OCI-LY3 (cell line): Measurements from ENCODE around the gene GNE.

ENCODE experiments used
- EZH2phosphoT487 ChIP-seq: fragments of 200-600 bp; shearing (Covaris generic); IDR thresholded peaks from 2 replicates; pipeline ENCODE4 v1.6.1; 2018; ENCODE audit warnings: antibody characterized with exemption, mixed run types, low read depth
- TF ChIP-seq, protein P1 (sequence below): fragments of 200-600, 300-600 bp; sonication (generic); IDR thresholded peaks from 2 replicates; pipeline ENCODE4 v1.5.1; 2014; ENCODE audit warnings: antibody characterized with exemption, low read length, low read depth

DNA sequence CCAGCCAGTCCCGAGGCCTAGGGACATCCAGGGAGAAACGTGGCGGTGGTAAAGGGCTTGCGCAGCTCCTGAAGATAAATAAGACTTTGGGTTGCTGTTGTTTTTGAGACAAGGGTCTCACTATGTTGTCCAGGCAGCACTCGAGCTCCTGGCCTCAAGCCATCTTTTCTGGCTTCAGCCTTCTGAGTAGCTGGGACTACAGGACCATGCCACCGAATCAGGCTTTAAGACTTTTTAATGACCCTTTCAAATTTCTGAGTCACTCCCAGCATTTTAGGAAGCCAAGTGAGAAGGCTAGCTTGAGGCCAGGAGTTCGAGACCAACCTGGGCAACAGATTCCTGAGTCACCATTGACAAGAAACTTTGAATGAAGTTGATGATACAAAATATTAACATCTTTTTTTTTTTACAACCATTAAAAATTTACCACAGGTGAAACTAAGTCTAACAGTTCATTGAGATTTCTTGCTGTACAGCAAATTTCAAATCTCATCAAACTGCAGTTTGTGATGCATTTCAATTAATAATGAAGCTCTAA lies 817 bp upstream of the GNE start:
- TF ChIP-seq, protein P1, sequence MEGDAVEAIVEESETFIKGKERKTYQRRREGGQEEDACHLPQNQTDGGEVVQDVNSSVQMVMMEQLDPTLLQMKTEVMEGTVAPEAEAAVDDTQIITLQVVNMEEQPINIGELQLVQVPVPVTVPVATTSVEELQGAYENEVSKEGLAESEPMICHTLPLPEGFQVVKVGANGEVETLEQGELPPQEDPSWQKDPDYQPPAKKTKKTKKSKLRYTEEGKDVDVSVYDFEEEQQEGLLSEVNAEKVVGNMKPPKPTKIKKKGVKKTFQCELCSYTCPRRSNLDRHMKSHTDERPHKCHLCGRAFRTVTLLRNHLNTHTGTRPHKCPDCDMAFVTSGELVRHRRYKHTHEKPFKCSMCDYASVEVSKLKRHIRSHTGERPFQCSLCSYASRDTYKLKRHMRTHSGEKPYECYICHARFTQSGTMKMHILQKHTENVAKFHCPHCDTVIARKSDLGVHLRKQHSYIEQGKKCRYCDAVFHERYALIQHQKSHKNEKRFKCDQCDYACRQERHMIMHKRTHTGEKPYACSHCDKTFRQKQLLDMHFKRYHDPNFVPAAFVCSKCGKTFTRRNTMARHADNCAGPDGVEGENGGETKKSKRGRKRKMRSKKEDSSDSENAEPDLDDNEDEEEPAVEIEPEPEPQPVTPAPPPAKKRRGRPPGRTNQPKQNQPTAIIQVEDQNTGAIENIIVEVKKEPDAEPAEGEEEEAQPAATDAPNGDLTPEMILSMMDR = no peak
- no peak for TF ChIP-seq EZH2phosphoT487
